ENCODE data around the gene HSD11B1. TPM values are rescaled to one million over a fixed set of nuclear protein-coding genes. Genes with fewer than 3 reads are reported as not detected.

HSD11B1 gene
- not detected for polyA plus RNA-seq (2013, experiment 1 of 2)
- not detected for polyA plus RNA-seq (2013, experiment 2 of 2)

DNA sequence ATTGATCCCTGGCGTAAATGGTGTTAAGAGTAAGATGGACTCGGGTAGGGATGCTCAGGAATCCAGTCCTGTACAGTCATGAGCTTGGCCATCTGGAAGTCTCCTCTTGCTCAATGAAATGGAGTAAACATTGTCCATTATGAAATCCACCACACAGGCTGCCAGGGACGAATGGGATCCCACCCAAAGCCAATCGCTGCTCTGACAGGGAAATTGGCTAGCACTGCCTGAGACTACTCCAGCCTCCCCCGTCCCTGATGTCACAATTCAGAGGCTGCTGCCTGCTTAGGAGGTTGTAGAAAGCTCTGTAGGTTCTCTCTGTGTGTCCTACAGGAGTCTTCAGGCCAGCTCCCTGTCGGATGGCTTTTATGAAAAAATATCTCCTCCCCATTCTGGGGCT, at the start of gene HSD11B1:
TSS of gene HSD11B1 (plus strand) at position 263 of the 400 bp plus-strand sequence. CDS start at position 360, 97 bp downstream.
- Histone ChIP-seq H3K9me3 (ENCODE audit: control insufficient read depth, low read length) (no peaks in the 10 kb centered on the region), H3K27ac (ENCODE audit: low read depth, low read length, severe bottlenecking) (no peak within 1 kb of the TSS), H3K36me3 (ENCODE audit: control insufficient read depth, insufficient read depth, low read length) (no peaks in the 10 kb centered on the region), H3K4me3 (ENCODE audit: extremely low read depth, insufficient read depth, low read length, poor library complexity, severe bottlenecking) (no peak within 1 kb of the TSS), H3K4me1 (ENCODE audit: control insufficient read depth, insufficient read depth, low read length, poor library complexity, severe bottlenecking) (no peaks in the 10 kb centered on the region)
- WGBS, 2 experiments (ENCODE audit: insufficient coverage in 2 of 2): 85 to 93% methylated on average over 5 of the region's 6 CpGs

DNA sequence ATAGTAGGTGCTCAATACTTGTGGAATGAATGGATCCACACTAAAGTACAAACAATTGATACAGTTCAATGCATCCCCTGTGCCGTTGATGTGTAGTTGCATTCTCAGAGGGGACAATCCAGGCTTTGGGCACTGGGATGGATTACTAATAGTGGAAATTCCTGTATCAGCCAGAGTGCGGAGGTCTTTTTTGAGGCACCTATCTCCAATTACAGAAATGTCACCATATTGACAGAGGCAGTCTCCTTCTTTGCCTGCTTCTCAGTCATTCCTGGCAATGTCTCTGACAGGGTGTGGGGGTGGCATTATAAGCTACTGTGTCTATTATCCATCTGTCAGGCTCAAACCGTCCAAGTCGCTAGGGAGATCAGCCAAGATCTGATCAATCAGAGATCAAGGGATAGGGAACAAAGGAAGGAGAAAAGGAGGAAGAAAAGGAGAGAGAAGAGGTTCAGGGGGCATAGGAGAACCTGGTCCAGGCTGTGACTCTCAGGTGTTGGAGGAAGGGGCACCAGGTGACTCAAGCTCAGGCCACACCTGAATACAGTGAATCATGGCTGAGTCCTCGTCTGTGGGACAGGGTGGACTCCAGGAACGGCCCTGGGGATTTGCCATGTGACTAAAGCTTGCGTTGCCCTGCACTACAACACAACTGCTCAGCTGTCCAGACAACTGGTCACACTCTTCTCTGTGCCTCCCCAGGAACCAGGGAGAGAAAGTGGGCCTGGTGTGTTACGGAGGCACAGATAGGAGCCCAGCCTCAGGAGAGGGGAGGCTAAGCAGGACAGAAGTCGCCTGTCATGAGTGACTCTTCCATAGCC, 49.0 kb upstream of the HSD11B1 start:
- Histone ChIP-seq H3K27ac (ENCODE audit: low read depth, low read length, severe bottlenecking) (no peak overlapping the region), H3K36me3 (ENCODE audit: control insufficient read depth, insufficient read depth, low read length) (no peaks in the 10 kb centered on the region), H3K4me3 (ENCODE audit: extremely low read depth, insufficient read depth, low read length, poor library complexity, severe bottlenecking) (no peak overlapping the region), H3K9me3 (ENCODE audit: control insufficient read depth, low read length) (no peaks in the 10 kb centered on the region), H3K4me1 (ENCODE audit: control insufficient read depth, insufficient read depth, low read length, poor library complexity, severe bottlenecking) (peaks cover 8% of the 10 kb centered on the region)
- WGBS, 2 experiments (ENCODE audit: insufficient coverage in 2 of 2): 85 to 91% methylated on average over 3 to 5 of the region's 9 CpGs

DNA sequence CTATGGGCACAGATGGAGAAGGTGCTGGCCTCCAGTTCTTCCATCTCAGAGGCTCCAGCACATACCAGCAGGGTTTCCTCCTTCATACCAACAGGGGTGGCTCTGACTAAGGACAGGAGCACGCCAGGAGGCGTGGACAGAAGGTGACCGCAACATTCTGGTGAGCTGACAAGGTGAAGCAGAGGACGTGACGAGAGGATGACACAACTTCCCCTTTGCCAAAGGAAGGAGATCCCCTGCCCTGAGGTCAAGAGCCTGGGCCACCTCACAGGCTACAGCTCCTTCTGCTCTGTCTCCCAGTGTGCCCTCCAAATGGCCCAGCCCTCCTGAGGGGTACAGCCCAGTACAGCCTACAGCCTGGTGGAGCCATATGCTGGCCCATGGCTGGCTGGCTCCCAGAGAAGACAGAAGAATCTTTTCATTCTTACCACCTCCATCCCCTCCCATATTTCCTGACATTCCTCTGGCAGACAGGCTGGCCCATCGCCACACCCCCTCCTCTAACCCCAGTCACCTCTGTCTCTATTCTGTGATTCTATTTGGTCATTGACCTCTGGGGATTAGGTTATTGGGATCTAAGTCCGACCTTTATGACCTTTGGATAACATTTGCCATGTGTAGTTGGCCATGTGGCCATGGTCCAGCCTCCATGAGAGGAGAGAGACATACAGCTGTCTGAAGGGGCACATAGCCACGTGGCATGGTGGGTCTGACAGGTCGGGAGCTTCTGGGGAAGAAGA, 47.3 kb upstream of the HSD11B1 start:
- H3K27ac ChIP-seq (ENCODE audit: low read depth, low read length, severe bottlenecking): no peak overlapping the region
- H3K4me3 ChIP-seq (ENCODE audit: extremely low read depth, insufficient read depth, low read length, poor library complexity, severe bottlenecking): no peak overlapping the region
- no peaks in the 10 kb centered on the region for H3K9me3 ChIP-seq (ENCODE audit: control insufficient read depth, low read length)
- 75 to 94% methylated on average over 5 to 7 of the region's 9 CpGs for WGBS, 2 experiments (ENCODE audit: insufficient coverage in 2 of 2)
- peaks cover 3% of the 10 kb centered on the region for H3K4me1 ChIP-seq (ENCODE audit: control insufficient read depth, insufficient read depth, low read length, poor library complexity, severe bottlenecking)
- H3K36me3 ChIP-seq (ENCODE audit: control insufficient read depth, insufficient read depth, low read length): no peaks in the 10 kb centered on the region

GRCh38 chr1:209657918-209658317, 46.7 kb upstream of the HSD11B1 start:
- H3K4me1 ChIP-seq (ENCODE audit: control insufficient read depth, insufficient read depth, low read length, poor library complexity, severe bottlenecking): peaks cover 3% of the 10 kb centered on the region
- no peaks in the 10 kb centered on the region for H3K9me3 ChIP-seq (ENCODE audit: control insufficient read depth, low read length)
- H3K27ac ChIP-seq (ENCODE audit: low read depth, low read length, severe bottlenecking): no peak overlapping the region
- H3K36me3 ChIP-seq (ENCODE audit: control insufficient read depth, insufficient read depth, low read length): no peaks in the 10 kb centered on the region
- WGBS, 2 experiments (ENCODE audit: insufficient coverage in 2 of 2): no CpG with 5 or more reads among the region's 5 CpGs
- no peak overlapping the region for H3K4me3 ChIP-seq (ENCODE audit: extremely low read depth, insufficient read depth, low read length, poor library complexity, severe bottlenecking)

DNA sequence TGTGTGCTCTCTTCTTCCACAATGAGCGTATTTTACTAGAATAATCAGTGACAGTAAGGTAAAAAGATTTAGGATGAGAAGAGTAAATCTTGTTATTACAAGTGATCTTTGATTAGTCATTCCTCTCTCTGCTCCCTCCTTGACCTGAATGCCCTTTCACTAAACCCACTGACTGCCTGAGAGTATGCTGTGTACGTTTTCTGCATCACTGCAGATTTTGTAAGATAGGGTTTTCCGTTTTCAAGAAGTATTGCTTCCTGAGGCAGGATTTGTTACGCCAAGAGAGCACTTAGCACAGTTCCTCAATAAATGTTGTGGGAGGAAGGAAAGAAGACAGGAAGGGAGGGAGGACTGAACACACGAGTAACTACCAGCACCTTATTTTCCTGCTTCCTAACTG, 44.7 kb upstream of the HSD11B1 start:
- Histone ChIP-seq H3K9me3 (ENCODE audit: control insufficient read depth, low read length) (no peaks in the 10 kb centered on the region), H3K36me3 (ENCODE audit: control insufficient read depth, insufficient read depth, low read length) (no peaks in the 10 kb centered on the region)

DNA sequence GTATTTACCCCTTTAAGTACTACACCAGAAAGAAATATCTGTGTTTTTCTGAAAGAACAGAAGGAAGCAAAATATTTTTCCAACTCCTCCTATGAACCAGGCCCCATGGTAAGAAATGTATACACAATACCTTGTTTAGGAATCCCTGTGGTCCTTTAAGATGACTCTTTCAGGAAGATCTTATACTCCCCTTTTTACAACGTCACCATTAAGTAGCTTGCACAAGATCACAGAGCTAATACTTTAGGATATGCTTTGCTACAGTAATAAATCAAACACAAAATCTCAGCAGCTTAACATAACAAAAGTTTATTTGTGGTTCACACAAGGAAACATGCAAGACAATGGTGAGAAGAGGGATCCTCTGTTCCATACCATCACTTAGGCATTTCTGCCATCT, 43.6 kb upstream of the HSD11B1 start:
- no peak overlapping the region for H3K4me3 ChIP-seq (ENCODE audit: extremely low read depth, insufficient read depth, low read length, poor library complexity, severe bottlenecking)
- WGBS, 2 experiments (ENCODE audit: insufficient coverage in 2 of 2): 100% methylated on average over 1 of the region's 1 CpG

More for the DNA sequence above, 44.7 kb upstream of the HSD11B1 start:
- WGBS, 2 experiments (ENCODE audit: insufficient coverage in 2 of 2): 63% methylated on average over 3 of the region's 5 CpGs; no CpG with 5 or more reads in 1 of the 2 experiments
- Histone ChIP-seq H3K4me1 (ENCODE audit: control insufficient read depth, insufficient read depth, low read length, poor library complexity, severe bottlenecking) (peaks cover 3% of the 10 kb centered on the region), H3K27ac (ENCODE audit: low read depth, low read length, severe bottlenecking) (no peak overlapping the region), H3K4me3 (ENCODE audit: extremely low read depth, insufficient read depth, low read length, poor library complexity, severe bottlenecking) (no peak overlapping the region)

DNA sequence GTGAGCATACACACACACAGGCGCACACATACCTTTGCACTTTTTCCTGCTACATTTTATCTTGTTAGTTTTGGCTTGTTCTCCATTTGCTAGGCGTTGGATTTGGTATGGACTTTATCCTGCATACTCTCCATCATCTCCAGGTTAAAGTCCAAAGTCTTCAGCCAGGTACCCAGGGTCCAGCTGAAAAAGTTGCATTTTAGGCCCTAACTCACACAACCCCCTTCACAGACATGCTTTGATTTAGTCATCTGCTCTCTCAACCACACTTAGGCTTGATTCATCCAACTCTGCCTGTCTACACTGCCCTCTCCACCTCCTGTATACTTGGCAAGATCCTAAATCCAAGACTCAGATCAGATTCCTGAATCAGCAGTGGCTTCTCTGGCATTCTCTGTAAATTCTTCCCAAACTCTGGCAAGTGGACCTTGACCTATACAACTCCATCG, 41.7 kb upstream of the HSD11B1 start:
- H3K9me3 ChIP-seq (ENCODE audit: control insufficient read depth, low read length): no peaks in the 10 kb centered on the region
- H3K4me3 ChIP-seq (ENCODE audit: extremely low read depth, insufficient read depth, low read length, poor library complexity, severe bottlenecking): no peak overlapping the region
- no peak overlapping the region for H3K27ac ChIP-seq (ENCODE audit: low read depth, low read length, severe bottlenecking)
- H3K4me1 ChIP-seq (ENCODE audit: control insufficient read depth, insufficient read depth, low read length, poor library complexity, severe bottlenecking): no peaks in the 10 kb centered on the region
- 90 to 96% methylated on average over 2 to 3 of the region's 3 CpGs for WGBS, 2 experiments (ENCODE audit: insufficient coverage in 2 of 2)
- no peaks in the 10 kb centered on the region for H3K36me3 ChIP-seq (ENCODE audit: control insufficient read depth, insufficient read depth, low read length)

More for the DNA sequence above, 43.6 kb upstream of the HSD11B1 start:
- H3K9me3 ChIP-seq (ENCODE audit: control insufficient read depth, low read length): no peaks in the 10 kb centered on the region
- peaks cover 3% of the 10 kb centered on the region for H3K4me1 ChIP-seq (ENCODE audit: control insufficient read depth, insufficient read depth, low read length, poor library complexity, severe bottlenecking)
- H3K27ac ChIP-seq (ENCODE audit: low read depth, low read length, severe bottlenecking): no peak overlapping the region
- H3K36me3 ChIP-seq (ENCODE audit: control insufficient read depth, insufficient read depth, low read length): no peaks in the 10 kb centered on the region

- H3K36me3 ChIP-seq (ENCODE audit: control insufficient read depth, insufficient read depth, low read length): no peaks in the 10 kb centered on the region
- no peaks in the 10 kb centered on the region for H3K9me3 ChIP-seq (ENCODE audit: control insufficient read depth, low read length)
- WGBS, 2 experiments (ENCODE audit: insufficient coverage in 2 of 2): 86% methylated on average over 1 of the region's 1 CpG; no CpG with 5 or more reads in 1 of the 2 experiments
- no peak overlapping the region for H3K27ac ChIP-seq (ENCODE audit: low read depth, low read length, severe bottlenecking)
- H3K4me1 ChIP-seq (ENCODE audit: control insufficient read depth, insufficient read depth, low read length, poor library complexity, severe bottlenecking): no peaks in the 10 kb centered on the region
- H3K4me3 ChIP-seq (ENCODE audit: extremely low read depth, insufficient read depth, low read length, poor library complexity, severe bottlenecking): no peak overlapping the region
These were observed 37.5 kb upstream of the HSD11B1 start for GRCh38 chr1:209667103-209667502.

DNA sequence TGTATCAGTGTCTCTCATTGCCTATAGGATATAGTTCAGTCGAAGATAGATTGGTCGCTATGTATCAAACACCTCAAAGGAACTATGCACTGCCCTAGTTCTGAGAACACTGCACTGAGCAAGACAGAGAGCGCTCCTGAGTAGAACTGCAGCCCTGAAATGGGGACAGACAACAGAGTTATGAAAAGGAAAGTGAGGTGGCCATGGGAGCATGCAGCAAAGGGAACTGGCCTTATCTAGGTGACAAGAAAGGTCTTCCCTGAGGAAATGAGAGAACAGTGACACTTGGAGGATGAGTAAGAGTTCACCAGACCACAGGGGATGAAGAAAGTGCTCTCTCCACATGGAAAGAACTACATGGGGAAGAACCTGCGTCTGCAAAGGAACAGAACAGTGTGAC, 36.9 kb upstream of the HSD11B1 start:
- Histone ChIP-seq H3K4me1 (ENCODE audit: control insufficient read depth, insufficient read depth, low read length, poor library complexity, severe bottlenecking) (no peaks in the 10 kb centered on the region), H3K4me3 (ENCODE audit: extremely low read depth, insufficient read depth, low read length, poor library complexity, severe bottlenecking) (no peak overlapping the region), H3K27ac (ENCODE audit: low read depth, low read length, severe bottlenecking) (no peak overlapping the region), H3K36me3 (ENCODE audit: control insufficient read depth, insufficient read depth, low read length) (no peaks in the 10 kb centered on the region), H3K9me3 (ENCODE audit: control insufficient read depth, low read length) (no peaks in the 10 kb centered on the region)
- WGBS, 2 experiments (ENCODE audit: insufficient coverage in 2 of 2): 89 to 91% methylated on average over 2 to 4 of the region's 4 CpGs

- no peaks in the 10 kb centered on the region for H3K9me3 ChIP-seq (ENCODE audit: control insufficient read depth, low read length)
- 79 to 80% methylated on average over 1 of the region's 1 CpG for WGBS, 2 experiments (ENCODE audit: insufficient coverage in 2 of 2)
- peaks cover 2% of the 10 kb centered on the region for H3K4me1 ChIP-seq (ENCODE audit: control insufficient read depth, insufficient read depth, low read length, poor library complexity, severe bottlenecking)
- no peak overlapping the region for H3K4me3 ChIP-seq (ENCODE audit: extremely low read depth, insufficient read depth, low read length, poor library complexity, severe bottlenecking)
- H3K36me3 ChIP-seq (ENCODE audit: control insufficient read depth, insufficient read depth, low read length): no peaks in the 10 kb centered on the region
- H3K27ac ChIP-seq (ENCODE audit: low read depth, low read length, severe bottlenecking): no peak overlapping the region
These were observed 34.1 kb upstream of the HSD11B1 start for GRCh38 chr1:209670441-209671082.

All from mesodermal cell (in vitro differentiated cells).